HG03439 (cell line): ENCODE results near the gene PKP1.

Source experiments
- ATAC-seq: cut with Tn5 transposase; IDR thresholded peaks from one replicate; pipeline ENCODE4 v1.9.1; 2021; ENCODE audit warnings: mild to moderate bottlenecking, moderate library complexity; ENCODE audit not compliant: unreplicated experiment

Gene PKP1

GRCh38 chr1:201307760-201308499 is 24.6 kb downstream of the PKP1 start:
- ATAC-seq: no peak

DNA sequence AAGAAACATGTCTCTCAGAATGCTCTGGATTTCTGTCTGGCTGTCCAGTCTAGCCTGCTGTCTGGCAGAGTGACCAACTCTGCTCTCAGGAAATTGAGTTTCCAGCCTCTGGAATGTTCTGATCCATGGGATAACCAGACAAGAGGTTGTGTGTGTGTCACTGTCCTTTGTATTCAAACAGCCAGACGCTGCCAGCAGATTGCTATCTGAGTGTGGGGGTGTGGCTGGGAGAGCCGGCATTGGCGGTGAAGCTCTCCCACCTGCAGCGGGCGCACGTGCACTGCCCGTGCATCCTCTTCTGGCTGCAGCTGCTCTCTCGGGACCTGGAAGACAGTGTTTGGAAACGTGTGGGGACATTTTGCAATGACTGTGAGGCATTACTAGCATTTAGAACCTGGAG is 26.1 kb downstream of the PKP1 start:
- ATAC-seq: no peak

GRCh38 chr1:201310251-201310985 is 27.1 kb downstream of the PKP1 start:
- ATAC-seq: no peak

GRCh38 chr1:201310986-201311355 is 27.7 kb downstream of the PKP1 start:
- ATAC-seq: no peak

DNA sequence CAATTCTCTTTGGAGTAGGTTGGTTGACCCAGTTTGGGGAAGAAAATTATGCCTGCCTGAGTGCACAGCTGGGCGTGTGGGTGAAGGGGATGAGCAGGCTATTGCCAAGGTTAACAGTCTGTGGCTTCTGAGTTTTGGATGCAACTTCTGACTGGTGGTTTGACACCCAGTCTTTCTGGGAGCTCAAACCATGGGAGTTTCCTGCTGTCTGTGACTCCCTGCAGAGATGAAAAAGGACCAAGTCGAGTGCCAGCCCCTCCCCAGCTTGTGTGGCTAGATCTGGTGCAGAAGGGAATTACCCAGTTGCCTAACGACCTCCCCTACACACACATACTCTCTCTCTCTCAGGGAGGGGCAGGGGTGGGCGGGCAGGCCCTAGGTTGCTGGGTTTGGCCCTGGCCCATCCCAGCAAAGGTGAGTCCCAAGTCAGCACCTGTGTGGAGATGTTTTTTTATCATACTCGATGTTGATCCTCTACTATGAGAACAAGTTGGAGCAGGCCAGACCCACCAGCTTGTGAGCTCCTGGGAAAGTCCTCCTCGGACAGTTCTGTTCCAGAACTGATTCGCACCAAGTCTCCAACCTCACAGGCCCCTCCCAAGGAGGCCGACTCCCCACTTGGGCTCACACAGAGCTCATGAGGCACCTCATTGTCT is 28.2 kb downstream of the PKP1 start:
- ATAC-seq: no peak

DNA sequence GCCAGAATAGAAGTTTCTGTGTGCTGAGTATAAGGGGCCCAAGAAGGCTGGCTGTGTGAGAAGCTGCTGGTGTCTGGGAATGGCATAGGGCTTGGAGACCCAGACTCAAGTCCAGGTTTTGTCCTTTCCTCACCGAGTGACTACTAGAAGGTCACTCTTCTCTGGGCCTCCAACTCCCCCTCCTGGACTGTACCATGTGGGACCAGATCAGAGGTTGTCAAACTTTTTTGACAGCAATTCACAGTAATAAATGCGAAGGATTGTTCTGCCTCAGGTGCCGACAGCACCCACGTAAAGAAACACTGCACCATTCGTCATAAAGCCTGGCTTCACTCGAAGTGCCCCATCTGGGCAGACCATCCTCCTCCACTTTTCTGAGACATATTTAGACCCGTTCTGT is 29.0 kb downstream of the PKP1 start:
- no peak for ATAC-seq

DNA sequence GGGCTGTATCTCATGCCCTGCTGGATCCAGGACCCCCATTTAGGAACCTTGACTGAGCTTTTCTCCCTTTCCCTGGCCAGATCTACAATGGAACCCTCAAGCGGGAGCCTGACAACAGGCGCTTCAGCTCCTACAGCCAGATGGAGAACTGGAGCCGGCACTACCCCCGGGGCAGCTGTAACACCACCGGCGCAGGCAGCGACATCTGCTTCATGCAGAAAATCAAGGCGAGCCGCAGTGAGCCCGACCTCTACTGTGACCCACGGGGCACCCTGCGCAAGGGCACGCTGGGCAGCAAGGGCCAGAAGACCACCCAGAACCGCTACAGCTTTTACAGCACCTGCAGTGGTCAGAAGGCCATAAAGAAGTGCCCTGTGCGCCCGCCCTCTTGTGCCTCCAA is 29.8 kb downstream of the PKP1 start:
- ATAC-seq: no peak

DNA sequence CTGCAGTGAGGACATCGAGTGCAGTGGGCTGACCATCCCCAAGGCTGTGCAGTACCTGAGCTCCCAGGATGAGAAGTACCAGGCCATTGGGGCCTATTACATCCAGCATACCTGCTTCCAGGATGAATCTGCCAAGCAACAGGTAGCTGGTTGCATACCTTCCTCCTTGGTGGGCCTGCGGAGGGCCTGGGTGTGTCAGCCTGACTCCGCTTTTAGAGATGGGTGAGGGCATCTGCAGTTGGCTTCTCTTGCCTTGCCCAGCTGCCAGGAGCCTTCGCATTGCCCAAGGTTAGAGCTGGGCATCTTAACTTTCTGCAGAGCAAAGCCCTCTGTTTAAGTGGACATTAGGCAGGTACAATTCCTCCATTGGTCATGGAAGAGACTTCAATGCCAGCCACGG is 33.2 kb downstream of the PKP1 start:
- no peak for ATAC-seq

DNA sequence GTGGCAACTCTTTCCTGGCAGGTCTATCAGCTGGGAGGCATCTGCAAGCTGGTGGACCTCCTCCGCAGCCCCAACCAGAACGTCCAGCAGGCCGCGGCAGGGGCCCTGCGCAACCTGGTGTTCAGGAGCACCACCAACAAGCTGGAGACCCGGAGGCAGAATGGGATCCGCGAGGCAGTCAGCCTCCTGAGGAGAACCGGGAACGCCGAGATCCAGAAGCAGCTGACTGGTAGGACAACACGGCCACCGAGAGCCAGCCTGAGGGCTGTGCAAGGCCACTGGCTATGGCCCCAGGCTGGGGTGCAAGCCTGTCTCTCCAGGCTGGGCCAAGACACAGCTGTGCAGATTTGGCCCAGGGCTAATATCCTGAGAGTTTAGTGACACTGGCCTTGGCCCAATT is 34.2 kb downstream of the PKP1 start:
- no peak for ATAC-seq

DNA sequence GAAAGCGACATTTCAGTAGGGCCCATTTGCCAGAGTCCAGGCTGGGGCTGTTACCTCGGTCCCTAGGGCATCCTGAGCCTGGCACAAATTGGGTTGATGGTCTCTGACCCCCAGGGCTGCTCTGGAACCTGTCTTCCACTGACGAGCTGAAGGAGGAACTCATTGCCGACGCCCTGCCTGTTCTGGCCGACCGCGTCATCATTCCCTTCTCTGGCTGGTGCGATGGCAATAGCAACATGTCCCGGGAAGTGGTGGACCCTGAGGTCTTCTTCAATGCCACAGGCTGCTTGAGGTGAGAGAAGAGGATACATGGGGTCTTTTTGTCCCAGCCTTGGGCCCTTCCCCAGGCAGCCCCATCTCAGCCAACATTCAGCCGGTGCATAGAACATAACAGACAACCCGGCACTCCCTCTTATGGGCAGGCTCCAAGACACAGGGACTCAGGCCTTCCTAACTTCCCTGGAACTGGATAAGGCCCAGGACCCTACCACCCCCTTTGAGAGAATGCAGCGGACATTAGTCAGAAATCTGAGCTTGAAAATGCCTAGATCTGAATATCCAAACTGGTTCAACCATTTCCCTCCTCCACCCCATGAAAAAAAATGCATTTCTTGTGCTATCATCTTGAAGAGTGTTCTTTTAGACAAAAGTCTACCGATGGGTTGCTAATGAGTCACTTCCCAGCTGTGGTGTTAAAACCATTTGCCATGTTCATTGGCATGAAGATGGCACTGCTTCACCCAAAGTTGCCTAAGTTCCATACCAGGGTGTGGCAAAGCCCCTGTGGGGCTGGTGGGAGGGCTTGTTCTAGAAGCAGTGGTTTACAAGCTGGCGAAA is 35.4 kb downstream of the PKP1 start:
- no peak for ATAC-seq

DNA sequence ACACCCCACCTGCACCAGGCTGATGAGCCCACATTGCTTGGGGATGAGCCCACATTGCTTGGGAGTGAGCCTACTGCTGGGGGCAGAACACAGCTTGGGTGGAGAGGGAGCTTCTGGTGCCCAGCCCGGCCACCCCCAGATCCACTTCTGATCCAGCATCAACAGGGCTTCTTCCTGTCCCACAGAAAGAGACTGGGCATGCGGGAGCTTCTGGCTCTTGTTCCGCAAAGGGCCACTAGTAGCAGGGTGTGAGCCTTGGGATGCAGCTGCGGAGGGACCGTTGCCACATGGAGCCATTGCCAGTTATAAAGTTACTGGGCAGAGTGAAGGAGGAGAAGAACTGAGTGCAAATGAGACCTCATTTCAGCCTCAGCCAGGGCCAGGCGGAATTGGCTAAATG is 36.3 kb downstream of the PKP1 start:
- ATAC-seq: no peak

- no peak for ATAC-seq
Measured at GRCh38 chr1:201320168-201320788, 37.0 kb downstream of the PKP1 start.

DNA sequence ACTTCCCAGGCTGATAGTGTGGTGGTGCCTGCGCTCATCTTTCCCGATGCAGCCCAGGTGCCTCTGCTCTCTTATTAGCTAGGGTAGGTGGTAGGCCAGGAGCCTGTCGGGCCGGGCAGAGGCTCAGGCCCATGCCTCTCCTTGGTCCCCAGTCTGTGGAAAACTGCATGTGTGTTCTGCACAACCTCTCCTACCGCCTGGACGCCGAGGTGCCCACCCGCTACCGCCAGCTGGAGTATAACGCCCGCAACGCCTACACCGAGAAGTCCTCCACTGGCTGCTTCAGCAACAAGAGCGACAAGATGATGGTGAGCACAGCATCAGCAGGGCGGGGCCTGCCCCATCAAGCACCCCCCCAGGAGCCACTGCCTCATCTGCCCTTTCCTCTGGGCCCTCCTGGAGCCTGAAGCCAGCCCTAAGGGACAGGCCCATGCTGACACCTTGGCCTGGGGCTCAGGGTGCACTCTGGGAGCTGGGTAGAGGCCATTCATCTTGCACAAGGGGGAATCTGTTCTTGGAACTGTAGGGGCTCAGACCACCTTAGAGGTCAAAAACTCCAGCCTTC is 38.6 kb downstream of the PKP1 start:
- ATAC-seq: no peak

DNA sequence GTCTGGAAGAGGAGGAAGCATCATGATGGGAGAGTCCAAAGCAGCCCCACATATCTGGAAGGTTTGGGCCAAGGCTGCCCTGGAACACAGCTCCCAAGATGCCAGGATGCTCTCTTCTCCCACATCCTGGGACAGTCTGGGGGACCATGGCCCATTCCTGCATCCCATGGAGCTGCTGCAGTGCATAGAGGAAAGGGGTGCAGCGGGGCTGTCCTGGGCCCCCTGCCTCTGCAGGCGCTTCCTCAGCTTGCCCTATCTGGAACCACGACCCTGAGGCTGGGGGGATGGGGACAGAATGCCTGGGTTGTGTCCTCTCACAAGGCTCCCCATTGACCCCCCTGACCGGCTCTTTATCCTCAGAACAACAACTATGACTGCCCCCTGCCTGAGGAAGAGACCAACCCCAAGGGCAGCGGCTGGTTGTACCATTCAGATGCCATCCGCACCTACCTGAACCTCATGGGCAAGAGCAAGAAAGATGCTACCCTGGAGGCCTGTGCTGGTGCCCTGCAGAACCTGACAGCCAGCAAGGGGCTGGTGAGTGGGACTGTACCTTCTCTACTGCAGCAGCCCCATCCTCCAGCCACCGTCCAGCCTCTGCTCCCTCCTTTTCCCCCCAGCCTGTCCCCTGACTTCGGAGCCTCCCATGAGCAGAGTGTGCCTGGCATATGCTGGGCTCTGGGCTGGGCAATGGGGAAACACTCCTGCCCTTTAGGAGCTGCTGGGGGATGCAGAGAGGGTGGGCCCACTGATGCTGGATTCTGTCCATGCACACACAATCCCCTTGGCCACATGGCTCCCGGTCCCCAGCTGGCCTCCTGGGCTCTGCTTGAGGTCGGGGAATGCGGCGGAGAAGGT is 39.6 kb downstream of the PKP1 start:
- no peak for ATAC-seq

GRCh38 chr1:201324306-201324705 is 41.0 kb downstream of the PKP1 start:
- no peak for ATAC-seq

DNA sequence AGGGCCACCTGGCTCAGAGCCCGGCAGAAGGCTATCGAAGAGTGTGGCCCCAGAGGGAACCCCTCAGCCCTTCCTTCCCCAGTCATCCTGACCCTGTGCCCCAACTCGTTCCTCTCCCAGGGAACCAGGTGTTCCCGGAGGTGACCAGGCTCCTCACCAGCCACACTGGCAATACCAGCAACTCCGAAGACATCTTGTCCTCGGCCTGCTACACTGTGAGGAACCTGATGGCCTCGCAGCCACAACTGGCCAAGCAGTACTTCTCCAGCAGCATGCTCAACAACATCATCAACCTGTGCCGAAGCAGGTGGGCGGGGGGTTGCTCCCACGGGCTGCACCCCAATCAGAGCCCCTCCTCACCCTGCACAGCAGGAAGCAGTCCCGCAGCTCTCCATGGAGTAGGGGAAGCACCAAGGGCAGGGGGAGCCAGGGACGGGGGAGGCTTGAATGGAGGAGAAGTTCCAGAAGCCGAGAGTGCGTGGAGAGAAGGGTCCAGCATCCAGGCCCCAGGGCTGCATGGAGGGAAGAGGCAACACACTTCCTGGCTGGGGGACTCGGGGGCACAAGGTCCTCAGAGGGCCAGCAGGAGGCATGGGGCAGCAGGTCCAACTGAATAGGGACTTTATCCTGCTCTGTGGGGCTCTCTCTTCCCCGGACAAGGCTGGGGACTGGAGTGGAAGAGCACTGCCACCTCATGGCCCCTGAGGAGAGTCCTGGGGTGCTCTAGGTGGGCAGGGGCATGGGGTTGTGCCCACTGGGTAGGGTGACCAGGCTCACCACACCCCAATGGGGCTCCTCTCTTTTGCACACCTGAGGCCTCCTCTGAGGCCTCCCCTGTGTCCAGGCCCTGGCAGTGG is 41.7 kb downstream of the PKP1 start:
- ATAC-seq: no peak

GRCh38 chr1:201325678-201326060 is 42.4 kb downstream of the PKP1 start:
- ATAC-seq: no peak

GRCh38 chr1:201326710-201327109 is 43.4 kb downstream of the PKP1 start:
- no peak for ATAC-seq
